PC-3 (cell line): ENCODE data around the gene COX7A2. TPM values are rescaled to one million over a fixed set of nuclear protein-coding genes. Genes with fewer than 3 reads are reported as not detected.
A peak's percentile ranks its signal among the peaks of the same experiment; 100 is the strongest.

Source experiments
- ATAC-seq: fragments of 200-7000 bp; cut with Tn5 transposase; 2 replicates; pipeline ENCODE4 v1.9.1; 2020; ENCODE audit warnings: mild to moderate bottlenecking, moderate library complexity
- BruUV-seq: library from RNA; stranded (reverse); fragments of 400-500 nt; replicated peaks from 2 replicates; lab custom pipeline; 2021; lab: Mats Ljungman, UMichigan
- CTCF ChIA-PET: fragments of 300-600 bp; sonication (Branson Sonifier 250); formaldehyde crosslinking; loops from one replicate; lab custom pipeline; 2022; ENCODE audit warnings: antibody characterized with exemption; lab: Charles Lee
- POLR2A ChIA-PET: fragments of 300-600 bp; sonication (Branson Sonifier 250); formaldehyde crosslinking; loops from one replicate; lab custom pipeline; 2022; ENCODE audit warnings: antibody characterized with exemption; ENCODE audit not compliant: unreplicated experiment; lab: Charles Lee
- DNase-seq: peaks from one replicate; pipeline ENCODE4 v3.0.0-alpha.2; 2015
- H2AFZ ChIP-seq: fragments of 300-600 bp; sonication (generic); 2 replicates; pipeline ENCODE4 v1.6.0; 2016; ENCODE audit warnings: antibody characterized with exemption, low read length
- H3F3A ChIP-seq: fragments of 300-600 bp; sonication (generic); one replicate; pipeline ENCODE4 v1.6.0; 2017; ENCODE audit warnings: antibody characterized with exemption, low read length, control low read depth, mild to moderate bottlenecking; ENCODE audit not compliant: unreplicated experiment
- H3K27ac ChIP-seq: fragments of 300-600 bp; sonication (generic); 2 replicates; pipeline ENCODE4 v1.5.1; 2016; ENCODE audit warnings: mild to moderate bottlenecking, low read length
- H3K27me3 ChIP-seq: fragments of 300-600 bp; sonication (generic); 2 replicates; pipeline ENCODE4 v1.6.1; 2016; ENCODE audit warnings: low read length, mixed read lengths
- H3K36me3 ChIP-seq: fragments of 300-600 bp; sonication (generic); 2 replicates; pipeline ENCODE4 v1.6.1; 2016; ENCODE audit warnings: low read depth, mixed run types, low read length, mixed read lengths
- H3K4me1 ChIP-seq: fragments of 300-600 bp; sonication (generic); 2 replicates; pipeline ENCODE4 v1.5.1; 2016; ENCODE audit warnings: low read length; ENCODE audit not compliant: insufficient read depth
- H3K4me2 ChIP-seq: fragments of 300-600 bp; sonication (generic); 2 replicates; pipeline ENCODE4 v1.6.0; 2016; ENCODE audit warnings: low read length
- H3K4me3 ChIP-seq: fragments of 300-600 bp; sonication (generic); 2 replicates; pipeline ENCODE4 v1.5.1; 2016; ENCODE audit warnings: mild to moderate bottlenecking, low read length, mixed read lengths
- H3K79me2 ChIP-seq: fragments of 300-600 bp; sonication (generic); 2 replicates; pipeline ENCODE4 v1.6.1; 2017; ENCODE audit warnings: low read length, mixed read lengths
- H3K9ac ChIP-seq: fragments of 300-600 bp; sonication (generic); 2 replicates; pipeline ENCODE4 v1.6.0; 2016; ENCODE audit warnings: mild to moderate bottlenecking, low read length
- H3K9me2 ChIP-seq: fragments of 300-600 bp; sonication (generic); replicated peaks from 2 replicates; pipeline ENCODE4 v1.6.1; 2016; ENCODE audit warnings: mixed run types, low read length, mixed read lengths
- H3K9me3 ChIP-seq: fragments of 300-600 bp; sonication (generic); 2 replicates; pipeline ENCODE4 v1.6.1; 2016; ENCODE audit warnings: low read length, mixed read lengths
- H4K20me1 ChIP-seq: fragments of 300-600 bp; sonication (generic); 2 replicates; pipeline ENCODE4 v1.6.1; 2016; ENCODE audit warnings: low read length, mixed read lengths
- EZH2 ChIP-seq: fragments of 300-600 bp; sonication (generic); IDR thresholded peaks from one replicate; pipeline ENCODE4 v1.6.1; 2017; ENCODE audit warnings: antibody characterized with exemption, mild to moderate bottlenecking, low read length; ENCODE audit not compliant: unreplicated experiment
- EZH2phosphoT487 ChIP-seq: fragments of 300-600 bp; sonication (generic); IDR thresholded peaks from 2 replicates; pipeline ENCODE4 v1.6.1; 2018; ENCODE audit warnings: mild to moderate bottlenecking, antibody characterized with exemption, low read length, borderline replicate concordance
- intact Hi-C: fragments of 100-400 bp; cut with micrococcal nuclease; formaldehyde crosslinking; loops from 2 replicates; pipeline ENCODE4 v1.9.0; 2023
- total RNA-seq: library from RNA; depleted of rRNA; stranded (reverse); fragments of >200 nt; gene quantifications from 2 replicates; pipeline ENCODE4 v1.2.3, GENCODE V29; 2014
- TF ChIP-seq, protein P1 (sequence below): fragments of 300-600 bp; sonication (generic); conservative IDR thresholded peaks from 2 replicates; pipeline ENCODE4 v1.5.1; 2017; ENCODE audit warnings: antibody characterized with exemption, low read depth, mild to moderate bottlenecking, low read length

COX7A2 gene
- total RNA-seq, 1 experiment from 2014 or later, result 172 TPM

DNA sequence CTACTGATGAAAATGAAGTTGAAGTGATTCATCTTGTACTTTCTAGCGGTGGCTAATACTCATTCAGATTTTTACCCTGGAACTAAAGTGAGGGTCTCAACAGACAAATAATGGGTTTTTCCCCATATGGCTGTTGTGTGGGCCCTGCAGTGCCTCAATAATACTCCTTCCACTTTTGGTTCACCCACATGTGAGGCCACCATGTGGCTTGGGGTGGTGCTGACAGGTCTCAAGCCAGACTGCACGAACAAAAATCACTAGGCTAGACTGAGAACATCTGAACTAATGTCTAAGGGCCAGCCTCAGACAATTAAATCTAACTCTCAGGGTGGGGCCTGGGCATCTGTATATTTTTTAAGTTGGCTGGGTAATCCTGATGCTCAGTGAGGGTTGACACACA lies 29.9 kb downstream of the COX7A2 start:
- no peak for DNase-seq
- H3K4me1 ChIP-seq, result peaks cover 16% of the 10 kb centered on the region
- no peaks in the 10 kb centered on the region for H4K20me1 ChIP-seq
- no peak overlapping the region for H3K4me2 ChIP-seq
- TF ChIP-seq EZH2phosphoT487, result no peak
- TF ChIP-seq, protein P1, sequence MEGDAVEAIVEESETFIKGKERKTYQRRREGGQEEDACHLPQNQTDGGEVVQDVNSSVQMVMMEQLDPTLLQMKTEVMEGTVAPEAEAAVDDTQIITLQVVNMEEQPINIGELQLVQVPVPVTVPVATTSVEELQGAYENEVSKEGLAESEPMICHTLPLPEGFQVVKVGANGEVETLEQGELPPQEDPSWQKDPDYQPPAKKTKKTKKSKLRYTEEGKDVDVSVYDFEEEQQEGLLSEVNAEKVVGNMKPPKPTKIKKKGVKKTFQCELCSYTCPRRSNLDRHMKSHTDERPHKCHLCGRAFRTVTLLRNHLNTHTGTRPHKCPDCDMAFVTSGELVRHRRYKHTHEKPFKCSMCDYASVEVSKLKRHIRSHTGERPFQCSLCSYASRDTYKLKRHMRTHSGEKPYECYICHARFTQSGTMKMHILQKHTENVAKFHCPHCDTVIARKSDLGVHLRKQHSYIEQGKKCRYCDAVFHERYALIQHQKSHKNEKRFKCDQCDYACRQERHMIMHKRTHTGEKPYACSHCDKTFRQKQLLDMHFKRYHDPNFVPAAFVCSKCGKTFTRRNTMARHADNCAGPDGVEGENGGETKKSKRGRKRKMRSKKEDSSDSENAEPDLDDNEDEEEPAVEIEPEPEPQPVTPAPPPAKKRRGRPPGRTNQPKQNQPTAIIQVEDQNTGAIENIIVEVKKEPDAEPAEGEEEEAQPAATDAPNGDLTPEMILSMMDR, result no peak
- TF ChIP-seq EZH2, result no peak
- H3F3A ChIP-seq, result no peaks in the 10 kb centered on the region
- POLR2A ChIA-PET, result no interaction called here
- no peaks in the 10 kb centered on the region for H3K9me3 ChIP-seq
- intact Hi-C loops, result no loop called here
- no peaks in the 10 kb centered on the region for H3K9me2 ChIP-seq
- ATAC-seq, result no peak; the same call in 1 of the 2 replicates
- no peak overlapping the region for H3K9ac ChIP-seq
- CTCF ChIA-PET, result interaction anchor here (0.6 kb wide), 2 partner anchors 200 to 880 kb away, joined by 3 read pairs; no protein-coding TSS in a partner anchor
- no peaks in the 10 kb centered on the region for H3K27me3 ChIP-seq
- no peak overlapping the region for H3K4me3 ChIP-seq
- no TSS peak for BruUV-seq
- no peak overlapping the region for H3K27ac ChIP-seq
- no peaks in the 10 kb centered on the region for H3K36me3 ChIP-seq
- H3K79me2 ChIP-seq, result no peaks in the 10 kb centered on the region
- no peak overlapping the region for H2AFZ ChIP-seq

DNA sequence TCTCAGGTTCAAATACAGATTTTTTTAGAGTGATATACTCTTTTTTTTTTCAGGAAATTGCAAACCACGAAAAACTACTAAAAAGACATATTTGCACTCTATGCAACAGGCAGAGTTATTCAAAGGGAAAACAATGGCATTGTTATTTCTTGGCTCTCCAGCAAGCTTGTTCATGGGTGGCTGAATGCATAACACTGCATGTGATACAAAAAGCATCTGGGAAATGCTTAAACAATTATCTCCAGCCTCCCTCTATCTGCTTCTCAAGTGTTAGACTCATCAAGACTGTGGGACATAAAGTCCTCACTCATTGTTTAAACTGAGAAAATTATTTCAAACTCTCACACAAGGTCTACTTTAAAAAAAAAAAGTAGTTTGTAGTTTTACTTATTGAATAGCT lies 30.5 kb downstream of the COX7A2 start:
- Histone ChIP-seq H2AFZ (no peak overlapping the region), H3K9ac (no peak overlapping the region), H3K4me3 (no peak overlapping the region), H3K79me2 (no peaks in the 10 kb centered on the region), H3K9me2 (no peaks in the 10 kb centered on the region), H3K27ac (no peak overlapping the region), H3K4me2 (no peak overlapping the region), H3K4me1 (peaks cover 19% of the 10 kb centered on the region), H3K27me3 (no peaks in the 10 kb centered on the region), H3K36me3 (no peaks in the 10 kb centered on the region), H3F3A (no peaks in the 10 kb centered on the region), H4K20me1 (no peaks in the 10 kb centered on the region), H3K9me3 (no peaks in the 10 kb centered on the region)
- POLR2A ChIA-PET, result no interaction called here
- CTCF ChIA-PET, result interaction anchor here (0.6 kb wide), 2 partner anchors 200 to 879 kb away, joined by 3 read pairs; no protein-coding TSS in a partner anchor
- DNase-seq (no peak), ATAC-seq (no peak)
- intact Hi-C loops, result no loop called here
- TF ChIP-seq EZH2 (no peak), EZH2phosphoT487 (no peak)
- TF ChIP-seq, protein P1, result no peak
- no TSS peak for BruUV-seq

DNA sequence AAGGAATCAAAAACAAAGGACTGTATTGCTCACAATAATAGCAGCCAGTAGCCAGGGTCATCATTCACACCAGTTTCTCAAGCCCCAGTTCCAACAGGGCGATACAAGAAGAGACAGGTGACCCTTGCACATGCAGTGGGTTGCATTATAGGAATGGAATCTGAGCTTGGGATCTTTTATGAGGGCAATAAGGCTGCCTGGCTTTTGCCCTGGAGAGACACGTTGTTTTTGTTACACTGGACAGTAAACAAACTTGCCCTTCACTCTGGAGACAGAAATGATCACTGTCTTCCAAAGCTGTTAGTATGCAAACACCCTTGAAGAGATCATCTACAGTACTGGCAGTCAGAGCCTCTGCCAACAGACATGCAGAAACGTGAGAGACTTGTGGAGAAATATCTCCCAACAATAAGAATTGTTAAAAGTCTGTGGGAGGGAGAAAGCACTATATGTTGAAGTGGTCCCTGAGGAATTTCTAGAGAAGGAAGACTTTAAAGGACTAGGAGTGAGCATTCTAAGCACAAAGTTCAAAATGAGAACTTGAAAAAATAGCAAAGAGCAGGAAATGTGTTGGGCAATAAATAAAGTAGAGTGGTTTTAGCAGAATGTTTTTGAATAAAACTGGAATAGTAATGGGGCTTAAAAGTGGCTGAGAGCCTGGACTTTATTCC lies 31.5 kb downstream of the COX7A2 start:
- Histone ChIP-seq H3K4me2 (no peak overlapping the region), H3K4me1 (peaks cover 14% of the 10 kb centered on the region; the same call in 1 of the 2 replicates), H3K27ac (no peak overlapping the region), H3K9me3 (no peaks in the 10 kb centered on the region), H2AFZ (no peak overlapping the region), H3K27me3 (no peaks in the 10 kb centered on the region), H3K9ac (no peak overlapping the region), H3F3A (no peaks in the 10 kb centered on the region), H3K4me3 (no peak overlapping the region), H3K9me2 (no peaks in the 10 kb centered on the region), H4K20me1 (no peaks in the 10 kb centered on the region), H3K79me2 (no peaks in the 10 kb centered on the region), H3K36me3 (no peaks in the 10 kb centered on the region)
- BruUV-seq, result no TSS peak
- CTCF ChIA-PET, result interaction anchor here (0.7 to 1.2 kb wide), 3 partner anchors 18 to 1905 kb away, joined by 3 to 5 read pairs (median 4); no protein-coding TSS in a partner anchor
- ATAC-seq, result no peak
- POLR2A ChIA-PET, result no interaction called here
- intact Hi-C loops, result loop anchor here (1.0 to 2.0 kb wide), 3 partner anchors 18 to 1226 kb away; no protein-coding TSS in a partner anchor
- DNase-seq, result peak; percentile 12
- TF ChIP-seq EZH2phosphoT487 (no peak), EZH2 (no peak)
- TF ChIP-seq, protein P1, result no peak
